HG03439 (cell line): ENCODE data around the gene MICB.
"Not testable (repeated sequence)": the region's sequence is repeated elsewhere in the genome, so short reads cannot be mapped to it uniquely, and the experiment has no call there.

Source experiments
- ATAC-seq: cut with Tn5 transposase; IDR thresholded peaks from one replicate; pipeline ENCODE4 v1.9.1; 2021; ENCODE audit warnings: mild to moderate bottlenecking, moderate library complexity; ENCODE audit not compliant: unreplicated experiment

The MICB gene

DNA sequence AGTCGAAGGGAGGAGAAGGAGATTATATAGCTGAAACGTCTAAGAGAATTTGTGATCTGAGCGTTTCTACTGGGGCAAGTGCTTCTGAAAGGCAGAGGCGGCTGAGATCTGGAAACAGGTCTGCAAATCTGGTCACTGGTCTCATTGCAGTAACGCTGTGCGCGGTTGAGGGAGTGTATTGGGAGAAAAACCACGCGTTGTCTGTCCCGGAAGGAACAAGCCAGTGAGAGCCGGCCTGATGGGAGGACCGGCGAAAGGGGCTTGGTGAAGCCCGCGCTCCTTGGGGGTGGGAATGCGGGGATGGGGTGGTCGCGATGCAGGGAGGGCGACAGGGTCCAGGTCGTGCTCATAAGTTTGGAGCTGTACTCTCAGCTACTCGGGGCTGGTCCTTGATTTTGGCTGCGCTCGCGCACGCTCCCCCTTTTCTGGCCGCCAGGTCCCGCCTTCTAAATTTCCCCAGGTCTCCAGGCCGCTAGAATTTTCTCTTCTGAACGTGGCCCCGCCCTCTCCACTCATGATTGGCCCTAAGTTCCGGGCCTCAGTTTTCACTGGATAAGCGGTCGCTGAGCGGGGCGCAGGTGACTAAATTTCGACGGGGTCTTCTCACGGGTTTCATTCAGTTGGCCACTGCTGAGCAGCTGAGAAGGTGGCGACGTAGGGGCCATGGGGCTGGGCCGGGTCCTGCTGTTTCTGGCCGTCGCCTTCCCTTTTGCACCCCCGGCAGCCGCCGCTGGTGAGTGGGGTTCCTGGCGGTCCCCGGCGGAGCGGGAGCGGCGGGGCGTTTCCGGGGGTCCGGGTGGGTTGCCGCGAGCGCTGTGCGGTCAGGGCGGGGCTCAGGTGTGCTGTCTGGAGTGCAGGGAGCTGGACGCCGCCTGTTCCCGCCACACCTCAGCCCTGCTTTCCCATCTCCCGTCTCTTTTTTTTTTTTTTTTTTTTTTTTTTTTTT lies at the start of gene MICB:
Gene MICB, plus strand, starts transcription at position 615 of the 946 bp plus-strand sequence. Its CDS starts 49 bp downstream, at position 664.
- peak; percentile 64 for ATAC-seq

GRCh38 chr6:31450751-31451150 lies 47.2 kb upstream of the MICB start:
- no peak for ATAC-seq

- ATAC-seq: no peak
Observed at GRCh38 chr6:31452859-31453258, 45.1 kb upstream of the MICB start.

- ATAC-seq: no peak
Observed at GRCh38 chr6:31453259-31453658, 44.7 kb upstream of the MICB start.

DNA sequence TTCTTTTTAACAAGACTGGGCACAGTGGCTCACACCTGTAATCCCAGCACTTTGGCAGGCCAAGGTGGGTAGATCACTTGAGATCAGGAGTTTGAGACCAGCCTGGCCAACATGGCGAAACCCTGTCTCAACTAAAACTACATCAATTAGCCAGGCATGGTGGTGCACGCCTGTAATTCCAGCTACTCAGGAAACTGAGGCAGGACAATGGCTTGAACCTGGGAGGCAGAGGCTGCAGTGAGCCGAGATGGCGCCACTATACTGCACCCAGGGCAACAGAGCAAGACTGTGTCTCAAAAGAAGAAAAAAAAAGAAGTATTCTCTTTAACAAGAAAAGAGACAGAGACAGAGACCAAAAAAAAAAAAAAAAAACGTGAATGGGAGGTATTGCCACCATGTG lies 38.1 kb upstream of the MICB start:
- not testable (repeated sequence) for ATAC-seq

GRCh38 chr6:31460361-31461025 lies 37.5 kb upstream of the MICB start:
- no peak for ATAC-seq

DNA sequence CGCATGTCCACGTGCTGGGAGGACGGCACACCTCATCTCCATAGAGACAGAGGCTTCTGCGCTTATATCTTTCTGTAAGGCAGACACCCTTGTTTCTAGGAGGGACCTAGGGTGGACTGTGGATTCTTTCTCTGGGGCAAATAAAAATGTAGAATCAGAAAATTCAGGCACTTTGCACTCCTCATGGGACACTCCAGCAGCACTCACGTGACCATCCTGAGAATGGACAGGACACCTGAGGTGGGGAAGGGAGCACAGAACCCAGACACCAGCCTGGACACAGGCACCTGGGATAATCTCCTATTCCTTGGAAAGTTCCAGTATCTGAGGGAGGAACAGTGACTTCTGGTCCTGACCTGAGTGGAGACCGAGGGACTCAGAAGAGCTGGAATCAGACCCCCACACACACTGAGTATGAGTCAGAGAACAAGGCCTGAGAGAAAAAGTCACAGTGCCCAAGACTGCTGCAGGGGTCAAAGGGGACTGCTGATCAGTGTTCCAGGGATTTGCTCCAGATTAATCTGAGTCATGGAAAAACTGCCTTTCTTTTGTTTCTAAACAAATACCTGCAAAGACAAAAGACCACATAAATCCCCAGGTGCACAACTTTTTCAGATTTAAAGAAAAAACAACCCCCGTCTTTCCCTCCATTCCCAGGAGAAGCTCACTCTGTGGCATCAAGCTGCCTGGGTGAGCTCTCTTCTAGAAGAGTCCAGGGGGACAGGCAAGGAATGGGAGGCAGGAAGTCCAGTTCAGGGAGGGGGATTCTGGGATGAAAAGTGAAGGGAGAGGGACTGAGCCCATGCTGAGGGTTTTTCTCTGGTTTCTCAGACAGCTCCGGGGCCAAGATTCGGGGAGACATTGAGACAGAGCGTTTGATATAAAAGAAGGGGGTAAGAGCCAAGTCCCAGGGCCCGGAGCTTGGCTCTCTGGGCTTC lies 35.6 kb upstream of the MICB start:
- ATAC-seq: no peak

DNA sequence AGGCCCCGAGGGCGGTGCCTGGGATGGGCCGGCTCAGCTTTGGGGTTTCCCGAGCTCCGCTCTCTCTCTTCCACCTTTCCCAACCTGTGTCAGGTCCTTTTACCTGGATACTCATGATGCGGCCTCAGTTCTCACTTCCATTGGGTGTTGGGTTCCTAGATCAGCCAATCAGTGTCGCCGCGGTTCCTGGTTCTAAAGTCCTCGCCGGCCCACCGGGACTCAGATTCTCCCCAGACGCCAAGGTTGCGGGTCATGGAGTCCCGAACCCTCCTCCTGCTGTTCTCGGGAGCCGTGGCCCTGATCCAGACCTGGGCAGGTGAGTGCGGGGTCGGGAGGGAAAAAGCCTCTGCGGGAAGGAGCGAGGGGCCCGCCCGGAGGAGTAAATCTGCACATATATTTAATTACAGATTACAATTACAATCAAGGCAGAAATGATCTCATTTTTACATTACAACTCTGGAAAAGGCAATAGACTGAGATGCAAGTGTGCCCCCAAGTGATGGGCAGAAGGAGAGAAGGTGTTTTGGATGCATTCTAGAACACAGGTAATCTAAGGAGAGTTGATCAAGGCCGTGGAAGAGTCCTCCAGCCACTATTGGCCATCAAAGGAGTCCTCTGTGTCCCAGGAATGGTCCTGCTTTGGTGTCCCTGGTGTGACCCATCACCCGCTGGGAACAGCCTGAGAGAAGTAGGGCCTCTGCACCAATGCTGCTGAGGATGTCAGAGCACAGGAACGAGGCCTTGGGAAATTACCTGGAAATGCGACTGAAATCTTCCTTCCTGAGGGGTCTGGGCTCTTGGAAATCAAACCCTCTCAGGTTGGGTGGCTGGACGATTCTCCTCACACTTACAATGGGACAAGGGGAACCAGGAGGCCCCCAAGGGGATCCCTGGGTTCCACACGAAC lies 34.7 kb upstream of the MICB start:
- peak; percentile 90 for ATAC-seq

DNA sequence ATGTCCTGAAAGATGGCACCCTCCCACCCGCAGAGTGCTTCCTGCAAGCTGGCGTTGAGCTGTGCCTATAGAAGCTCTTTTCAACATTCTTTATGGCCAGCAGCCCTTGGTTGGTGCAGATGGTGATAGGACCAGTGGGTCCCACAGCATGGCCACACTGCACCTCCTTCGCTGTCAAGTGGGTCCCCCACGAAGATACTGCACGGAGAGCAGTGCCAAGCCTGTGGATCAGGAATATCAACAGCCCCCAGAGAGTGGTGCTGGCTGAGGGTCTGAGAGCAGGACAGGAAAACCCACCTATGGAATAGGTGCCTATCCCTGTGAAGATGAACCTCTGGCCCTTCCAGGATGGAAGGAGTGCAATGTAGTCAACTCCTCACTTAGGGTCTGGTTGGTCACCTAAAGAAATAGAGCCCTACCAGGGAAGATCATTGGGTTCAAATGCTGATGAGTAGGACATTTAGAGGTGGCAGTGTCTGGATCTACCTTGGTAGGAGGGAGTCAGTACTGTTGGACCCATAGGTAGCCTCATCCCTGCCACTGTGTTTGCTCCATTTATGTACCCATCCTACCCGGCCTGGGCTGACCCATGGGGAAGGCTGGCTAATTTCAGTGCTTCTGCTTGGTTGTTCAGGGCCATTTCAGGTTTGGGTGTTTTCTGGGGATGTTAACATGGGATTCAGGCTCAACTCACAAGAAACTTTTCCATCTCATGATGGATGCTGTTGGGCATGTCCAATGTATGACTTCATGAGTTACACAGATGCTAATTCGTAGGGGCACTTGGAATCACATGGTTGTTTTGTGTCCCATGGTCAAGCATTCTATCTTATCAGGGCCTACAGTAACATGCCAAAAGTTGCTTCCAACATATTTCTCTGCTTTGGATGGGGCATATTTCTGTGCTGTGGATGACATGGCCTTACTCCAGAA lies 33.4 kb upstream of the MICB start:
- no peak for ATAC-seq

- ATAC-seq: no peak
Observed at GRCh38 chr6:31465185-31465536, 32.8 kb upstream of the MICB start.

GRCh38 chr6:31465718-31466117 lies 32.2 kb upstream of the MICB start:
- no peak for ATAC-seq

DNA sequence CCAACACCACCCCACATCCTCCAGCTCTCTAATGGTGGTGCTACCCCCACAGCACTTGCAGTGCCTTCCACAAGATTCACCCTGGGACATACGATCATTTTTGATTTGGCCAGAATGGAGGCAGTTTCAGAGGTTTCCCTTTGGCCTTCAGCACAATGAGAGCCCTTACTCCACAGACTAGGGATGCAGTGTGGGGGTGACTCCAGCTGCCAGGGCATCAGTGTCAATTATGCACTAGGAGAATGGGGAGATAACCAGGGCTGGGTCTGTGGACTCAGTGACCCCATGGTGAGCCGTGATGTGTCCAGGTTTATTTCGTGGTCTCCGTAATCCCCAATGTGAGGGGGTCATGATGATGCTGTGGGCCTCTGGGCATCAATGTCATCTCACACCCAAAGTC lies 31.5 kb upstream of the MICB start:
- ATAC-seq: no peak

GRCh38 chr6:31467151-31467550 lies 30.8 kb upstream of the MICB start:
- ATAC-seq: no peak

DNA sequence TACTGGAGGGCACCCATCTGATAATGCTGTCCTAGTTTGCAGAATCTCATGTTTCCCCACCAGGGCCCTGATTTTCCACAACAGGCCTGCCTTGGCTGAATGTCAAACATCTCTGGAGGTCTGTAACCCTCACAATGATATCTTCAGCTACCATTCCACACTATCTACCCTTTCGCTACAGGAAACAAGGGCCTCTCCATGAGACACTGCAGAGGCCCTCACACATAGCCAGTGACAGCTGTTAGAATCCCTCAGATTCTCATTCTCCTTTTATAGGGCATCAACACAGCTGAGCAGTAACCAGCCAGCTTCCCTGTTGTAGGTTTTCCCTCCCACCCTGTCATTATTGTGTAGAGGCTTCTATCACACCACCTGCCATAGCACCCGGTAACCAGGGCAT lies 29.6 kb upstream of the MICB start:
- no peak for ATAC-seq

GRCh38 chr6:31470801-31471200 lies 27.1 kb upstream of the MICB start:
- ATAC-seq: no peak

- ATAC-seq: no peak
Observed at GRCh38 chr6:31471711-31472110, 26.2 kb upstream of the MICB start.

GRCh38 chr6:31472259-31472658 lies 25.7 kb upstream of the MICB start:
- ATAC-seq: no peak

DNA sequence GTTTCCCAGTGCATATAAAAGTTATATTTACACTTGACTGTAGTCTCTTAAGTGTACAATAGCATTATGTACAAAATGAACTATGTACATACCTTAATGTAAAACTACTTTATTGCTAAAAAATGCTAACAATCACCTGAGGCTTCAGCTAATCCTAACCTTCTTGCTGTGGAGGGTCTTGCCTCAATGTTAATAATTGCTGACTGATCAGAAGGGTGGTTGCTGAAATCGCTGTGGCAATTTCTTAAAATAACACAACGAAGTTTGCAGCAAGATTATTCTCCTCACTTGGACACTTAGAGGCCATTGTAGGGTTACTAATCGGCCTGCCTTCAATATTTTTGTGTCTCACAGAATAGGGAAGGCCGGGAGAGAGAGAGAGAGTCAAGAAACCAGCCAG lies 24.7 kb upstream of the MICB start:
- ATAC-seq: no peak
